Stimulated activated CD8-positive, alpha-beta memory T cell treated with anti-CD3 and anti-CD28 coated beads, Interleukin-12 subunit alpha, Interleukin-12 subunit beta, amount 100 ng/mL, for 24 hours (primary cell): ENCODE results near the gene KCNG4.

Source experiments
- DNase-seq: peaks from one replicate; pipeline ENCODE4 v3.0.0-alpha.2; 2020; ENCODE audit errors: extremely low read depth

The KCNG4 gene

GRCh38 chr16:84239909-84240308 is at the start of gene KCNG4:
Gene KCNG4 (minus strand): TSS chr16:84240012. CDS start chr16:84237485, 2,527 bp downstream.
- no peak for DNase-seq

DNA sequence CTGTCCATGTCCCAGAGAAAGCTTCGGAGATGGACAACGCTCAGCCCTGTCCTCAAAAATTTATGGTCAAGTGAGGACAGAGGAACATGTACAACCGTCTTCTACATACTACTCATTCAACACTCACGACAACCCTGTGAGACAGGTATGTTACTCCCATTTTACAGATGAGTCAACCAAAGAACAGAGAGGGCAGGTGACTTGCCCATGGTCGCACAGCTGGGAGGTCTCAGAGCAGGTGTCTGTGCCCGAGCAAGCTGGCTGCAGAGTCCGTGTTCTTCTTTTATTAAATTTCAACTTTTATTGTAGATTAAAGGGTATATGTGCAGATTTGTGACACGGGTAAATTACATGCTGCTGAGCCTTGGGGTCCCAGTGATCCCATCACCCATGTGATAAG is 49.1 kb upstream of the KCNG4 start:
- no peak for DNase-seq

DNA sequence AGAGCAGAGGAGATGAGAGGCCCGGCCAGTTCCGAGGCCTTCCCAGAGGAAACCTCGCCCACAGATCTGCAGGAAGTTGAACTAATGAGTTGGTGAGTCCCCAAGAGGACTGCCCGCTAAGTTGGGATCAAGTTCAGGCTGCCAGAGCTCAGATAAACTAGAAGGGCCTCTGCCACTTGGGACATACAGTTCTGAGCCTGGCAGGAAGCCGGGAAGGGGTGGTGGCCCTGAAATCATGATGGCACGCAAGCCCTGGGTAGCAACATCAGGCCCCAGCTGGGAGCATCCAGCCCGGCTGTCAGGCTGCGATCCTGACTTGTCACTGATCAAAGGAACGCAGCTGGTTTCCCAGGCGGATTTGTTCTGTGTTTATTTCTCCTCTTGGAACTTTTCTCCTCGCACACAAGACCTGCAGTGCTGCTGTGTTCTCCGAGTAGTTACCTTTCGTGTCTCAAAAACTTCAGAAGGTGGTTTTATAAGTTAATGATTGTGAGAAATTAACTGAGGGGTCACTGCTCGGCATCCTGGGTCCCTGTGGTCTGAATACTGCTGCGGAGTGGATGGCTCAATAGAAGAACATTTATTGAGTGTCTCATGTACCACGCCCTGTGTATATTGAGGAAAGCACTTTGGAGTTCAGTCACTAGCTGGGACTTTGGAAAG is 46.9 kb upstream of the KCNG4 start:
- no peak for DNase-seq

DNA sequence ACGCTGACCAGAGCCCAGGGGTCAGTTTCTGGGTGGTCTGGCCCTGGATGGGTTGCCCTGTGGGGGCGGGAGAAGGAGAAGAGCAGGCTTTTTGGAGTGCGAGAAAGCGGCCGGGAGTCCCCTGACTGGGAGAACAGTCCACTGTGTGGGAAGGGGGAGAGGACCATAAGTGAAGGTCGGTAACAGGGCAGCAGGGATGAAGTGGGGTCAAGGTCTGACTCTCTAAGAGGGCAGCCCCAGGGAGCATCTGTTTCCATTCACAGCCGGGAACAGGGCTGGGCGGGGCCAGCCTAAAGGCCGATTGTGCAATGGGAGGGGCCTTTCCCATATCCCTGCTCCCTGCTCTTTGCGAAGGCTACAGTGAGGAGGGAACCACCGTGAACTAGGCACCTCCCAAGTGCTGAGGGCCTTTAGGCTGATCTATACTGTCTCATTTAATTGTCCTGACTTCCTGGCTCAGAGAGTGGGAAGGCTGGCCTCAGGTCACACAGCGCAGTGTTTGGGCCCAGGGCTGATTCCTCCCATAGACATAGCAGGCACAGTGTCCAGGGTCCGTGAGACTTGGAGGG is 44.4 kb upstream of the KCNG4 start:
- DNase-seq: no peak

GRCh38 chr16:84283314-84284153 is 43.7 kb upstream of the KCNG4 start:
- no peak for DNase-seq

GRCh38 chr16:84282533-84282932 is 42.7 kb upstream of the KCNG4 start:
- DNase-seq: no peak

DNA sequence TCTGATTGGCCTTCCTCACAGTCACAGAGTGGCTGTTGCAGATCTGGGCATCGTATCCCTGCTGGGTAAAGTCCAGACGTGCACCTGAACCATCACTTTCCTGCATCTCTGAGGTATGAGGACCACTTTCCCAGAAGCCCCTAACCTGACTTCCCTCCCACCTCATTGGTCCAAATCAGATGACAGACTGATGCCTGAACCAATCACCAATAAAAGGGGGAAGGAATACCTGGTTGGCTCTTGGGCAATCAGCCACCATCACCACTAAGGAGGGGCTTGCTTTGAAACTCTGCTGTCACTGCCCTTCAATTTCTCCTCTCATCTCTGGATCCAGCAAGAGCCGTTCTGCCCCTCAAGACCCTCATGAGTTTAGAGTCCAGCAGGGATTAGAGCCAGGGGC is 41.3 kb upstream of the KCNG4 start:
- DNase-seq: no peak

DNA sequence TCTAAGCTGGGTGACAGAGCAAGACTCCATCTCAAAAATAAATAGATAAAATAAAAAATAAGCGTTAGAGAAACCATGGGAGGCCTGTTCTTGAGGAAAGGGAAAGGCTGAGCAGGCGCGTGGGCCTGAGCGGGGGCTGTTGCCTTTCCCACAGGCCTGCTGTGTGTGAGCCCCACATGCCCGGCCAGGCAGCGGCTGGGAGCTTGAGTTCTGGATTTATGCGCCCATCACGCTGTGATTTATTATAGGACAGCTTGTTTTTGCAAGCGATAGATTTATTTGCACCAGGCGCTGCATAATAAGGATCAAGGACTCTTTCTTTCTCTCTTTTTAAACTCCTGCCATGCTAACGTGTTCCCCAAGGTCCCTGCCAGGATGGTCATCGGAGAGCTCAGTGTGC is 40.1 kb upstream of the KCNG4 start:
- DNase-seq: no peak

DNA sequence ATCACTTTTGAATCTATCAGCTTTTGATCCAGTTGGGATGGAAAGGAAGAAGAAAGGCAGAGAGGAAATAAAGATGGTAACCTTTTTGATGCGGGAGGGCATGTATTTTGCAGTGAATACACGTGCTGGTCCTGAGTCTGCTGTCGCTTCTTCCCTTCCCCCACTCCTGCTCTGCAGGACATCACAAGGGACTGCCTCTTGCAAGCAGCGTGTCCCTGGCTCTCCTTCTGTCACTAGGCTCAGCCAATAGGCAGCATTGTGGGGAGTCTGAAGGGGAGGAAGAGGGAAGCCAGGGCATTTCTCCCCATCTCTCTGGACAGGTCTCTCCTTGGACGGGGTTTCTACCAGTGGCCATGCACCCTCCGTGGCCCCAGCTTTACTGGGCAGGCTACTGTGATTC is 39.2 kb upstream of the KCNG4 start:
- no peak for DNase-seq

DNA sequence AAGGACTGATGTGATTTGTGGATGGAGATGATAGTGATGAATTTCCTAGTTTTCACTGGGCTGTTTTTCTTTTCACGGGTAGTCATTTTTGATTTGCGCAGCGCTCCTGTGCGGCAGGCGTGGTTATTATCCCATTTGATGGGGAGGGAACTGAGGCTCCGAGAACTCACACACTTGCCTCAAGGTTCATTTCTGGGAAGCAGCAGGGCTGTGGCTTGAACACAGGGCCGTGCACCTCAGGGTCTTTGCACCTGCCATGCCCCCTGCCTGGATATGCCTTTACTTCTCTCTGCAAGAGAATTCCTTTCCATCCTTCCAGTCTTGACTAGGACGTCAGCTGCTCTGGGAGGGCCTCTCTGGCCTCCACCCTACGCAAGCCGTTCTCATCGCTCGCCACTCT is 38.5 kb upstream of the KCNG4 start:
- DNase-seq: no peak

GRCh38 chr16:84277244-84277823 is 37.5 kb upstream of the KCNG4 start:
- peak; percentile 33 for DNase-seq

- DNase-seq: no peak
Observed at GRCh38 chr16:84275585-84276151, 35.9 kb upstream of the KCNG4 start.

DNA sequence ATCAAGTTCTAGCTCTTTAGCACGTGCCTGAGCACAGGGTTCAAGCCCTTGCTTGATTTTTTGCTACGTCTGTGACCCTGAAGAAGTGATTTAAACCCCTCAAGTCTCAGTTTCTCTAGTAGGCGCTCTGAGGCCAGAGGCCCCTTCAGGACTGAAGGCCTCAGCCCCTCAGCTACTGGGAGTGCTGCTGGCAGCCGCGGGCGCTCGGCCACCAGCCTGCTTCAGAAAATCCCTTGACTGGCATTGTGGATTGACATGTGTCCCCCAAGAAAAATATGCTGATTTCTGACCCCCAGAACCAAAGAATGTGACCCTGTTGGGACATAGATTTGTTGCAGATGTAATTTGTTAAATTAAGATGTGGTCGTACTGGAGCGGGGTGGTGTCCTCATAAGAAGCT is 34.7 kb upstream of the KCNG4 start:
- no peak for DNase-seq

DNA sequence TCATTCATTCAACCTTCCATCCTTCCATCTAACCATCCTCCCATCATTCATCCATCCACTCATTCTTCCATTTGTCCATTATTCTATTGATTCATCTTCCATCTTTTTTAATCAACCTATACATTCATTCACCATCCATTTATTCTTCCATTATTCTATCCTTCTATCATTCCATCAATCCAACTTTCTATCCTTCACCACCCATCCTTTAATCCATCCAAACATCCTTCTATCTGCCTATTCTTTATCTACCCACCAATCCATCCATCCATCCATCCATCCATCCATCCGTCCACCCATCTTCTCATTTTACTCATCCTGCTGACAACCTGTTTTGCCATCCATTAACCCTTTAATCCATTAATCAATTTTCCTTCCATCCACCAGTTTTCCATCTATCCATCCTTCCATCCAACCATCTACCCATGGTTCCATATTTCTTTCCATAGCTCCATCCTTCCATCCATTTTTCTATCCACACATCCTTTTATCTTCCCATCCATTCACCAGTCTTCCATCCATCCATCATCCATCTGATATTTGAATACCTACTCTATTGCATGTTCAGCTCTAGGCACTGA is 33.0 kb upstream of the KCNG4 start:
- DNase-seq: no peak

GRCh38 chr16:84271866-84272265 is 32.1 kb upstream of the KCNG4 start:
- no peak for DNase-seq

DNA sequence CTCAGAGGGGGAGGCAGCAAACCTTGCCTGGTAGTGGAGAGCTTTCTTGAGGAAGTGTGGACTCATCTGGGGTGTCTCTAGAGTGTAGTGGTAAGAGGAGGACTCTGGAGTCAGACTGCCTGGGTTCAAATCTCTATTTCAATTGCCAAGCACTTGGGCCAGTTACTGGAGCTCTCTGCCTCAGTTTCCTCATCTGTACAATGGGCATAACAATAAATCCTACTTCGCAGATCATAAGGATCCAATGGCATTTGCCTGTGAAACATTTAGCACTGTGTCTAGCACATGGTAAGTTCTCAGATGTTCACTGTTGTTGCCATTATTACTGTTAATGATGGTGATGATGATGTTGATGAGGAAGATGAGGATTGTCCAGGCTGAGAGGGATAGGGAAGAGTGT is 31.2 kb upstream of the KCNG4 start:
- DNase-seq: no peak

- DNase-seq: no peak
Observed at GRCh38 chr16:84270531-84270930, 30.7 kb upstream of the KCNG4 start.

- no peak for DNase-seq
Observed at GRCh38 chr16:84270071-84270470, 30.3 kb upstream of the KCNG4 start.

- DNase-seq: no peak
Observed at GRCh38 chr16:84268291-84269040, 28.7 kb upstream of the KCNG4 start.

DNA sequence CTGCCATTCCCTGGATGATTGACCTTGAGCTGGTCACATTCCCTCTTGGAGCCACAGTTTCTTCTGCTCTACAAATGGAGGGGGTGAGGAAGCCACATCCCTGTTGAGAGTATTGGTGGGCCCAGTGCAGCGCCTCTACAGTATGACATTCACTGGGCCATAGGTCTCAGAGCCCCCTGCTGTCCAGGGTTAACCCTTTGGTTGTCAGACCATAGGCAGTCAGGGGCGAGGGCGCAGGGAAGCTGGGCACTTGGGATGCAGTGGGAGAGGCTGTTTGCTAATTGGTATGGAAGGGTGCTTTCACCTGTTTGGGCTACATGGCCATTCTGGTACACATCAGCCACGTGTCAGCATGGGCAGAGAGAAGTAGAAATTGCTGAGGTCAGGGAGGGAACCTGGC is 27.6 kb upstream of the KCNG4 start:
- no peak for DNase-seq

DNA sequence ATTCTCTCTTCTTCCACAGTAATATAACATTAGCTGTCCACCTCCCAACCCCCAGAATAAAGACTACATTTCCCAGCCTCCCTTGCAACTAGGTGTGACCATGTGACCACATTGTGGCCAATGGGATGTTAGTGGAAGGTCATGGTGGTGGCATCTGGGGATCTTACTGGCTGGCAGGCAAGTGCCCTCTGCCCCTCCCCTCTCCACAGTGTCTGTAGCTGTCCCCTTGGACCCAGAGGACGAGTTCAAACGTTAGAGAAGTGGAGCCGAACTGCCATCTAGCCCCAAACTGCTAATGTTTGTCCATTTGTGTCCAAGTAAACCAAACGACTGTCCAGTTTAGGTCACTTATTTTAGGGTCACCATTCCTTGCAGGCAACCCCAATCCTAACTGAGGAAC is 26.6 kb upstream of the KCNG4 start:
- DNase-seq: no peak
